HepG2 (cell line): ENCODE data around the gene CUL4B. TPM values are rescaled to one million over a fixed set of nuclear protein-coding genes. Genes with fewer than 3 reads are reported as not detected.

Experiments
- CHD2 ChIP-seq: IDR thresholded peaks from 2 replicates; pipeline ENCODE4 v1.6.1; 2011; ENCODE audit warnings: low read depth, low read length, improper control_type of control experiment
- DMTF1 ChIP-seq: sonication (generic); formaldehyde crosslinking; IDR thresholded peaks from 2 replicates; pipeline ENCODE4 v1.4.0; 2020; ENCODE audit warnings: mild to moderate bottlenecking, missing genetic modification reagents
- GPN1 ChIP-seq: sonication (generic); formaldehyde crosslinking; IDR thresholded peaks from 2 replicates; pipeline ENCODE4 v1.5.1; 2020; ENCODE audit warnings: missing genetic modification reagents, borderline replicate concordance
- PRPF4 ChIP-seq: fragments of 200-400 bp; formaldehyde crosslinking; IDR thresholded peaks from 2 replicates; pipeline ENCODE4 v1.6.1; 2016; ENCODE audit warnings: low read length, low read depth; ENCODE audit not compliant: poor library complexity, severe bottlenecking
- SIN3A ChIP-seq: IDR thresholded peaks from 2 replicates; pipeline ENCODE4 v1.6.1; 2011; ENCODE audit warnings: low read depth, mild to moderate bottlenecking, control low read depth, low read length, borderline replicate concordance
- SMARCC2 ChIP-seq: fragments of 450-650 bp; IDR thresholded peaks from 2 replicates; pipeline ENCODE4 v1.6.1; 2017; ENCODE audit warnings: antibody characterized with exemption, mild to moderate bottlenecking
- ZFP91 ChIP-seq: sonication (generic); formaldehyde crosslinking; IDR thresholded peaks from 2 replicates; pipeline ENCODE4 v1.9.0; 2022; ENCODE audit warnings: missing genetic modification reagents, mild to moderate bottlenecking, borderline replicate concordance
- ZKSCAN1 ChIP-seq: fragments of 150-350 bp; IDR thresholded peaks from 2 replicates; pipeline ENCODE4 v1.6.1; 2014; ENCODE audit warnings: low read length
- ZKSCAN8 ChIP-seq: IDR thresholded peaks from 2 replicates; pipeline ENCODE4 v1.6.1; 2016; ENCODE audit warnings: borderline replicate concordance, missing genetic modification reagents, missing compliant biosample characterization
- ZNF740 ChIP-seq: sonication (generic); formaldehyde crosslinking; IDR thresholded peaks from 2 replicates; pipeline ENCODE4 v1.4.0; 2020; ENCODE audit warnings: missing genetic modification reagents
- ZNF766 ChIP-seq: sonication (generic); formaldehyde crosslinking; IDR thresholded peaks from 2 replicates; pipeline ENCODE4 v1.5.0; 2020; ENCODE audit warnings: missing genetic modification reagents, borderline replicate concordance
- ZSCAN25 ChIP-seq: sonication (generic); formaldehyde crosslinking; IDR thresholded peaks from 2 replicates; pipeline ENCODE4 v1.8.0; 2022; ENCODE audit warnings: mild to moderate bottlenecking, missing genetic modification reagents
- ZZZ3 ChIP-seq: sonication (generic); formaldehyde crosslinking; IDR thresholded peaks from 2 replicates; pipeline ENCODE4 v1.4.0; 2020; ENCODE audit warnings: missing genetic modification reagents, mild to moderate bottlenecking, borderline replicate concordance
- polyA plus RNA-seq, 8 experiments: library from polyadenylated mRNA; depleted of rRNA in 3 of 8; stranded (reverse) in 7 of 8; unstranded in 1 of 8; fragments of >200 nt; fragmentation: Illumina TruSeq in 4 of 8; extraction: Trizol in 4 of 8; gene quantifications; 2 replicates each; pipeline versions ENCODE4 v1.2.1 to v1.2.3, GENCODE V29; 2011 to 2016; ENCODE audit warnings: low read depth in 4 of 8, missing spikeins in 1 of 8, mixed read lengths in 1 of 8; ENCODE audit not compliant: insufficient read depth in 1 of 8
- total RNA-seq, 5 experiments: library from RNA; depleted of rRNA; stranded (reverse); fragments of >200 nt; fragmentation: Illumina TruSeq; extraction: Trizol; gene quantifications; 2 replicates each; pipeline ENCODE4 v1.2.3, GENCODE V29; 2016; ENCODE audit warnings: low read depth in 1 of 5
- TF ChIP-seq, protein P1 (sequence below): sonication (generic); formaldehyde crosslinking; IDR thresholded peaks from 2 replicates; pipeline ENCODE4 v1.4.0; 2020; ENCODE audit warnings: missing genetic modification reagents, mild to moderate bottlenecking, borderline replicate concordance
- TF ChIP-seq, protein P2 (sequence below): sonication (generic); formaldehyde crosslinking; IDR thresholded peaks from 2 replicates; pipeline ENCODE4 v1.4.0; 2020; ENCODE audit warnings: missing genetic modification reagents
- TF ChIP-seq, protein P3 (sequence below): sonication (generic); formaldehyde crosslinking; IDR thresholded peaks from 2 replicates; pipeline ENCODE4 v1.5.0; 2020; ENCODE audit warnings: mild to moderate bottlenecking, missing genetic modification reagents

CUL4B gene
- total and polyA plus RNA-seq, 2 of the 13 experiments (the other 11 are each of a cell fraction or from before 2014, with no cell fraction given) = 21.6 to 28.5 TPM

- TF ChIP-seq CHD2 = no peak
- TF ChIP-seq, protein P1, sequence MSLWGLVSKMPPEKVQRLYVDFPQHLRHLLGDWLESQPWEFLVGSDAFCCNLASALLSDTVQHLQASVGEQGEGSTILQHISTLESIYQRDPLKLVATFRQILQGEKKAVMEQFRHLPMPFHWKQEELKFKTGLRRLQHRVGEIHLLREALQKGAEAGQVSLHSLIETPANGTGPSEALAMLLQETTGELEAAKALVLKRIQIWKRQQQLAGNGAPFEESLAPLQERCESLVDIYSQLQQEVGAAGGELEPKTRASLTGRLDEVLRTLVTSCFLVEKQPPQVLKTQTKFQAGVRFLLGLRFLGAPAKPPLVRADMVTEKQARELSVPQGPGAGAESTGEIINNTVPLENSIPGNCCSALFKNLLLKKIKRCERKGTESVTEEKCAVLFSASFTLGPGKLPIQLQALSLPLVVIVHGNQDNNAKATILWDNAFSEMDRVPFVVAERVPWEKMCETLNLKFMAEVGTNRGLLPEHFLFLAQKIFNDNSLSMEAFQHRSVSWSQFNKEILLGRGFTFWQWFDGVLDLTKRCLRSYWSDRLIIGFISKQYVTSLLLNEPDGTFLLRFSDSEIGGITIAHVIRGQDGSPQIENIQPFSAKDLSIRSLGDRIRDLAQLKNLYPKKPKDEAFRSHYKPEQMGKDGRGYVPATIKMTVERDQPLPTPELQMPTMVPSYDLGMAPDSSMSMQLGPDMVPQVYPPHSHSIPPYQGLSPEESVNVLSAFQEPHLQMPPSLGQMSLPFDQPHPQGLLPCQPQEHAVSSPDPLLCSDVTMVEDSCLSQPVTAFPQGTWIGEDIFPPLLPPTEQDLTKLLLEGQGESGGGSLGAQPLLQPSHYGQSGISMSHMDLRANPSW (CRISPR knock-in tag) = no peak
- TF ChIP-seq, protein P2, sequence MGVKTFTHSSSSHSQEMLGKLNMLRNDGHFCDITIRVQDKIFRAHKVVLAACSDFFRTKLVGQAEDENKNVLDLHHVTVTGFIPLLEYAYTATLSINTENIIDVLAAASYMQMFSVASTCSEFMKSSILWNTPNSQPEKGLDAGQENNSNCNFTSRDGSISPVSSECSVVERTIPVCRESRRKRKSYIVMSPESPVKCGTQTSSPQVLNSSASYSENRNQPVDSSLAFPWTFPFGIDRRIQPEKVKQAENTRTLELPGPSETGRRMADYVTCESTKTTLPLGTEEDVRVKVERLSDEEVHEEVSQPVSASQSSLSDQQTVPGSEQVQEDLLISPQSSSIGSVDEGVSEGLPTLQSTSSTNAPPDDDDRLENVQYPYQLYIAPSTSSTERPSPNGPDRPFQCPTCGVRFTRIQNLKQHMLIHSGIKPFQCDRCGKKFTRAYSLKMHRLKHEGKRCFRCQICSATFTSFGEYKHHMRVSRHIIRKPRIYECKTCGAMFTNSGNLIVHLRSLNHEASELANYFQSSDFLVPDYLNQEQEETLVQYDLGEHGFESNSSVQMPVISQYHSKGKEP = no peak
- no peak for TF ChIP-seq SIN3A
- TF ChIP-seq DMTF1 (CRISPR knock-in tag) = no peak
- no peak for TF ChIP-seq GPN1
- no peak for TF ChIP-seq ZNF740
- TF ChIP-seq ZNF766 (CRISPR knock-in tag) = no peak
- TF ChIP-seq ZKSCAN8 (CRISPR knock-in tag) = no peak
- no peak for TF ChIP-seq ZKSCAN1
- no peak for TF ChIP-seq PRPF4
- no peak for TF ChIP-seq SMARCC2
- no peak for TF ChIP-seq ZSCAN25
- TF ChIP-seq, protein P3, sequence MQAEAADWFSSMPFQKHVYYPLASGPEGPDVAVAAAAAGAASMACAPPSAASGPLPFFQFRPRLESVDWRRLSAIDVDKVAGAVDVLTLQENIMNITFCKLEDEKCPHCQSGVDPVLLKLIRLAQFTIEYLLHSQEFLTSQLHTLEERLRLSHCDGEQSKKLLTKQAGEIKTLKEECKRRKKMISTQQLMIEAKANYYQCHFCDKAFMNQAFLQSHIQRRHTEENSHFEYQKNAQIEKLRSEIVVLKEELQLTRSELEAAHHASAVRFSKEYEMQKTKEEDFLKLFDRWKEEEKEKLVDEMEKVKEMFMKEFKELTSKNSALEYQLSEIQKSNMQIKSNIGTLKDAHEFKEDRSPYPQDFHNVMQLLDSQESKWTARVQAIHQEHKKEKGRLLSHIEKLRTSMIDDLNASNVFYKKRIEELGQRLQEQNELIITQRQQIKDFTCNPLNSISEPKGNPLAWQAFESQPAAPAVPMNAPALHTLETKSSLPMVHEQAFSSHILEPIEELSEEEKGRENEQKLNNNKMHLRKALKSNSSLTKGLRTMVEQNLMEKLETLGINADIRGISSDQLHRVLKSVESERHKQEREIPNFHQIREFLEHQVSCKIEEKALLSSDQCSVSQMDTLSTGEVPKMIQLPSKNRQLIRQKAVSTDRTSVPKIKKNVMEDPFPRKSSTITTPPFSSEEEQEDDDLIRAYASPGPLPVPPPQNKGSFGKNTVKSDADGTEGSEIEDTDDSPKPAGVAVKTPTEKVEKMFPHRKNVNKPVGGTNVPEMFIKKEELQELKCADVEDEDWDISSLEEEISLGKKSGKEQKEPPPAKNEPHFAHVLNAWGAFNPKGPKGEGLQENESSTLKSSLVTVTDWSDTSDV (CRISPR knock-in tag) = no peak
- no peak for TF ChIP-seq ZZZ3 (CRISPR knock-in tag)
- TF ChIP-seq ZFP91 = peak; percentile 48; the same call in 1 of the 2 replicates
Observed at GRCh38 chrX:120485638-120486520, 74.9 kb downstream of the CUL4B start (continued).
